ENCODE results near the gene CD300E. TPM values are rescaled to one million over a fixed set of nuclear protein-coding genes. Genes with fewer than 3 reads are reported as not detected.

The CD300E gene
- total and polyA plus RNA-seq, 2 donors (not counting 1 experiment from before 2014, with no cell fraction given): not detected

- Histone ChIP-seq H3K4me2 (ENCODE audit: extremely low read depth, insufficient read depth, low read length) (no peak overlapping the region), H3K9me3 (ENCODE audit: control insufficient read depth, insufficient read depth, low read depth, low read length) (no peaks in the 10 kb centered on the region), H3K27me3 (ENCODE audit: control insufficient read depth, insufficient read depth, low read length) (no peaks in the 10 kb centered on the region), H3K27ac (ENCODE audit: insufficient read depth, low read length) (no peak overlapping the region), H3K79me2 (ENCODE audit: control insufficient read depth, insufficient read depth, low read length) (no peaks in the 10 kb centered on the region), H4K20me1 (ENCODE audit: control insufficient read depth, extremely low read depth, insufficient read depth, low read length) (no peaks in the 10 kb centered on the region), H2AFZ (ENCODE audit: low read length) (no peak overlapping the region), H3K4me1 (ENCODE audit: control insufficient read depth, extremely low read depth, insufficient read depth, low read length) (no peaks in the 10 kb centered on the region), H3K9ac (ENCODE audit: insufficient read depth, low read length) (no peak overlapping the region), H3K4me3 (replicated peaks in 1 of 4; ENCODE audit: control extremely low read depth in 1 of 4, insufficient read depth in 1 of 4, low read depth in 3 of 4, low read length in 4 of 4) (no peak overlapping the region), H3K36me3 (ENCODE audit: control insufficient read depth, insufficient read depth, low read length) (no peaks in the 10 kb centered on the region)
- DNase-seq (ENCODE audit: low read depth in 2 of 2): no peak
- no peak for TF ChIP-seq CTCF (conservative IDR thresholded peaks at IDR 0.05 in 1 of 2, IDR thresholded peaks at IDR 0.05 in 1 of 2; ENCODE audit: low read depth in 1 of 2, low read length in 2 of 2)
- TF ChIP-seq EZH2 (IDR thresholded peaks at IDR 0.05; ENCODE audit: low read length, missing control alignments): no peak
These were observed 19.0 kb upstream of the CD300E start for GRCh38 chr17:74642556-74642955.

- no peak overlapping the region for H3K4me2 ChIP-seq (ENCODE audit: extremely low read depth, insufficient read depth, low read length)
- H2AFZ ChIP-seq (ENCODE audit: low read length): no peak overlapping the region
- no peaks in the 10 kb centered on the region for H3K79me2 ChIP-seq (ENCODE audit: control insufficient read depth, insufficient read depth, low read length)
- no peaks in the 10 kb centered on the region for H4K20me1 ChIP-seq (ENCODE audit: control insufficient read depth, extremely low read depth, insufficient read depth, low read length)
- H3K27me3 ChIP-seq (ENCODE audit: control insufficient read depth, insufficient read depth, low read length): no peaks in the 10 kb centered on the region
- no peak overlapping the region for H3K27ac ChIP-seq (ENCODE audit: insufficient read depth, low read length)
- no peaks in the 10 kb centered on the region for H3K9me3 ChIP-seq (ENCODE audit: control insufficient read depth, insufficient read depth, low read depth, low read length)
- TF ChIP-seq EZH2 (IDR thresholded peaks at IDR 0.05; ENCODE audit: low read length, missing control alignments): no peak
- TF ChIP-seq CTCF (conservative IDR thresholded peaks at IDR 0.05 in 1 of 2, IDR thresholded peaks at IDR 0.05 in 1 of 2; ENCODE audit: low read depth in 1 of 2, low read length in 2 of 2): no peak
- no peak for DNase-seq (ENCODE audit: low read depth in 2 of 2)
- no peaks in the 10 kb centered on the region for H3K4me1 ChIP-seq (ENCODE audit: control insufficient read depth, extremely low read depth, insufficient read depth, low read length)
- H3K4me3 ChIP-seq (replicated peaks in 1 of 4; ENCODE audit: control extremely low read depth in 1 of 4, insufficient read depth in 1 of 4, low read depth in 3 of 4, low read length in 4 of 4): no peak overlapping the region
- H3K36me3 ChIP-seq (ENCODE audit: control insufficient read depth, insufficient read depth, low read length): no peaks in the 10 kb centered on the region
- H3K9ac ChIP-seq (ENCODE audit: insufficient read depth, low read length): no peak overlapping the region
These were observed 18.4 kb upstream of the CD300E start for GRCh38 chr17:74641958-74642298.

GRCh38 chr17:74641224-74641957, 17.9 kb upstream of the CD300E start:
- Histone ChIP-seq H2AFZ (ENCODE audit: low read length) (no peak overlapping the region), H3K36me3 (ENCODE audit: control insufficient read depth, insufficient read depth, low read length) (no peaks in the 10 kb centered on the region), H3K4me3 (replicated peaks in 1 of 4; ENCODE audit: control extremely low read depth in 1 of 4, insufficient read depth in 1 of 4, low read depth in 3 of 4, low read length in 4 of 4) (no peak overlapping the region), H3K27ac (ENCODE audit: insufficient read depth, low read length) (no peak overlapping the region), H3K4me1 (ENCODE audit: control insufficient read depth, extremely low read depth, insufficient read depth, low read length) (no peaks in the 10 kb centered on the region), H3K9me3 (ENCODE audit: control insufficient read depth, insufficient read depth, low read depth, low read length) (no peaks in the 10 kb centered on the region), H3K4me2 (ENCODE audit: extremely low read depth, insufficient read depth, low read length) (no peak overlapping the region), H3K9ac (ENCODE audit: insufficient read depth, low read length) (no peak overlapping the region), H4K20me1 (ENCODE audit: control insufficient read depth, extremely low read depth, insufficient read depth, low read length) (no peaks in the 10 kb centered on the region), H3K27me3 (ENCODE audit: control insufficient read depth, insufficient read depth, low read length) (no peaks in the 10 kb centered on the region), H3K79me2 (ENCODE audit: control insufficient read depth, insufficient read depth, low read length) (no peaks in the 10 kb centered on the region)
- no peak for DNase-seq (ENCODE audit: low read depth in 2 of 2)
- TF ChIP-seq CTCF (conservative IDR thresholded peaks at IDR 0.05 in 1 of 2, IDR thresholded peaks at IDR 0.05 in 1 of 2; ENCODE audit: low read depth in 1 of 2, low read length in 2 of 2): no peak
- TF ChIP-seq EZH2 (IDR thresholded peaks at IDR 0.05; ENCODE audit: low read length, missing control alignments): no peak

Data from fibroblast of lung (primary cell).